Epithelial cell of proximal tubule (primary cell): ENCODE measurements around the gene CCDC33. TPM values are rescaled to one million over a fixed set of nuclear protein-coding genes. Genes with fewer than 3 reads are reported as not detected.

Experiments
- DNase-seq: peaks from one replicate; pipeline ENCODE4 v3.0.0-alpha.2; 2011; ENCODE audit warnings: low read depth
- H3K4me3 ChIP-seq: 2 replicates; pipeline ENCODE4 v1.5.1; 2011; ENCODE audit warnings: low read depth, mild to moderate bottlenecking, low read length
- total RNA-seq: library from RNA; depleted of rRNA; stranded (reverse); fragments of >200 nt; gene quantifications from 2 replicates; pipeline ENCODE4 v1.2.3, GENCODE V29; 2015
- TF ChIP-seq, protein P1 (sequence below): conservative IDR thresholded peaks from 2 replicates; pipeline ENCODE4 v1.5.1; 2012; ENCODE audit warnings: low read depth, mild to moderate bottlenecking, low read length

Gene CCDC33
- total RNA-seq, 1 donor from 2014 or later = 2.5 TPM

DNA sequence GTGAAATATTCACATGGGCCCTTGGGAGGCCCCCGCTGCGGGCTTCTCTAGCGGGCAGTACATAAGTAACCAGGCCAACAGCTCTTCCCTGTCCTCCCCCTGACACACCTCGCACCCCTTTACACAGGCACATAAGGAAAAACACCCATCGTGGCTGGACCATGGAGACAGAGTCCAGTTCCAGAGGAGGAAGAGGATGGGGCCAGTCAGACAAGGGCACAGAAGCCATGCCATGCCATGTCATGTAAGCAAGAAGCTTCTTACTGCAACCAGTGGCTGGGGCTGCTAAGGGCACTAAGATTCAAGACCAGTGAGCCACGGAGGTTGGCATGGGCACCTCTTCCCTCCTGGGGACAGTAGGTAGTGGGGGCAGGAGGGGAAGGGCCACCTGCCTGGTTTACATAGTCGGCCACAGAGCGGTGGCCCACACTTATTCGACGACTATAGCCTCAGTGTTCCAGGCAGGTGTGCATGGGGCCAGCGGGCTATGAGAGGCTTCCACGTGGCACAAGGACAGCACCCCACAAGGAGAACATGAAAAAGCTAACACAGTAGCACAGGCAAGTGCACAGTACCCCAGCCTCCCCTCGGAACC lies 137.0 kb downstream of the CCDC33 start:
- no peak overlapping the region for H3K4me3 ChIP-seq

DNA sequence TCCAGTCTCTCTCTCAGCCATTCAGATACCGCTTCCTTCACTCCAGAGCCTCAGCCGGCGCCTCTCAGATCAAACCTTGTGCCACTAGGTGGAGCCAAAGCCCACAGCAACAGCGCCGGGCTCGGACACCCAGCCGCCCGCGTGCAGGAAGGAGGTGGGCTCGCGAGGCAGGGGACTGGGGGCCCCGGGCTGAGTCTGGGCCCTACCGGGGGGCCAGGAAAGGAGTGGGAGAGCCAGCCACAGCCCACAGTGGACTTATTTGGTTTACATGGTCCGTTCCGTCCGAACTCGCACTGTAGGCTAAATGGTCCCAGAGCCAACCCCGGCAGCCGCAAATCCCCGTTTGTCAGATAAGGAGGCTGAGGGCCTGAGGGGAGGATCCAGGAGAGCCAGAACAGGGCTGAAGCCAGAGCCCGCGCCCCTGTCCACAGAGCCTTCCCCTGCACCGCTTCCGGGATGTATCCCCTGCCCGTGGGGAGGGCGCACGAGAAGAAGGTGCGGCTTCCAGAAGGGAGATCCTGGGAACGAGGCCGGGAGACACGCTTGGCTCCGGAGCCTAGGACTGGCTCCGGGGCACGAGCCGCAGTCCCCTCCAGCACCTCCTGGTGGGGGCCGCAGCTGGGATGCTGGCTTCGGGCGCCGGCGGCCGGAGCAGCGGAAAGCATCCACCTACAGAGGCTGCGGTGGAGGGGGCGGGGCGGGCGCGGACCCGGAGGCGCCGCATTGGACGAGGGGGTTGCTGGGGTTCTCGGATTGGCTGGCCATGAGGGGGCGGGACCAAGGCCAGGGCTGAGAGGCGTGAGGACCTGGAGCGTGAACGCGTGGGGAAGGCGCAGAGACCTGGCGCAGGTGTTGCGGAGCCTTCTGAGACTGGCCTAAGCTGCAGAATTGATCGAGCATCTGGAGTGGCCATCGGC lies 137.9 kb downstream of the CCDC33 start:
- TF ChIP-seq, protein P1, sequence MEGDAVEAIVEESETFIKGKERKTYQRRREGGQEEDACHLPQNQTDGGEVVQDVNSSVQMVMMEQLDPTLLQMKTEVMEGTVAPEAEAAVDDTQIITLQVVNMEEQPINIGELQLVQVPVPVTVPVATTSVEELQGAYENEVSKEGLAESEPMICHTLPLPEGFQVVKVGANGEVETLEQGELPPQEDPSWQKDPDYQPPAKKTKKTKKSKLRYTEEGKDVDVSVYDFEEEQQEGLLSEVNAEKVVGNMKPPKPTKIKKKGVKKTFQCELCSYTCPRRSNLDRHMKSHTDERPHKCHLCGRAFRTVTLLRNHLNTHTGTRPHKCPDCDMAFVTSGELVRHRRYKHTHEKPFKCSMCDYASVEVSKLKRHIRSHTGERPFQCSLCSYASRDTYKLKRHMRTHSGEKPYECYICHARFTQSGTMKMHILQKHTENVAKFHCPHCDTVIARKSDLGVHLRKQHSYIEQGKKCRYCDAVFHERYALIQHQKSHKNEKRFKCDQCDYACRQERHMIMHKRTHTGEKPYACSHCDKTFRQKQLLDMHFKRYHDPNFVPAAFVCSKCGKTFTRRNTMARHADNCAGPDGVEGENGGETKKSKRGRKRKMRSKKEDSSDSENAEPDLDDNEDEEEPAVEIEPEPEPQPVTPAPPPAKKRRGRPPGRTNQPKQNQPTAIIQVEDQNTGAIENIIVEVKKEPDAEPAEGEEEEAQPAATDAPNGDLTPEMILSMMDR = peak; percentile 86
- no peak for DNase-seq

More for the DNA sequence above, 137.0 kb downstream of the CCDC33 start:
- TF ChIP-seq, protein P1 = no peak
- no peak for DNase-seq

DNA sequence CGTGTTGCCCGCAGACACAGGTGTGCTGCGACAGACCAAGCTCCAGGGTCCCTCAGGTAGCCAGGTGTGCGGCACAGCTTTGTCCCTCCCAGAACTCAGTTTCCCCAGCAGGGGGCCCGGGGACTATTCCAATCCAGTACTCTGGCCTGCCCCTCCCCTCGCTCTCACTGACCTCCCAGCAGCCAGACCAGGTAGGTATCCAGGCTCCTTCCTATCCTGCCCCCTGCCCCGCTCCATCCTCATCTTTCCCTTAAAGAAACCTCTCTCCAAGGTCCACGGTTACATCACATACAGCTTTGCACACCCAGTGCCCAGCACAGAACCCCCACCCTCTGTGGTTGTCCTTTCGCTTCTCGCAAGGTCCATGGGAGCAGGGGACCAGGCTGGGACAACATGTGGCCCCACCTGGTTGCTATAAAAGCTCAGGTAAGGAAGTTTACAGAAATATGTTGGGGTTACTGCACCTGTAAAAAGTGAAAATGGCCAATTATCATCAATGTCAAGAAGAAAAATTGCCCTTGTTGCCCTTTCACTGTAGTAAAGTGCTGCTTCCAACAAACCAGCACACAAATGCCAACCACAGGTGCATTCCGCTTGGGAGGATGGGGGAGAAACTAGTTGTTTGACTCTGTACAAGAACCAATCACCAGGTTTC lies 138.6 kb downstream of the CCDC33 start:
- H3K4me3 ChIP-seq = peak overlapping the region; percentile 68
- DNase-seq = no peak
- TF ChIP-seq, protein P1 = no peak

More for the DNA sequence above, 137.9 kb downstream of the CCDC33 start:
- H3K4me3 ChIP-seq = peak overlapping the region; percentile 68

DNA sequence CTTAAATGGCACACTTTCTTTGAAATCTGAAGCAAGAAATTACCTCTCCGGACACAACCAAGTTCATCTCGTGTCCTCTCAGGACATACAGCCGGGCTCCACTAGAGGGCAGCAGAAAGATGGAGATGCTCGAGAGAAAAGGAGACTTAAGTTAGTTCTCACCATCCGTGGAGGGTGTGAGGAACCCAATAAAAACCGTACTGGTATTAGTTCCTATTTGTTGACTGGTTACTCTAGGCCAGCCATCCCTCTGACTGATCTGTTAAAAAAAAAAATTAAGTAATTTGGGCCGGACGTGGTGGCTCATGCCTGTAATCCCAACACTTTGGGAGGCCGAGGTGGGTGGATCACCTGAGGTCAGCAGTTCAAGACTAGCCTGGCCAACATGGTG lies 139.2 kb downstream of the CCDC33 start:
- no peak for DNase-seq
- TF ChIP-seq, protein P1 = peak; percentile 96
- no peak overlapping the region for H3K4me3 ChIP-seq

DNA sequence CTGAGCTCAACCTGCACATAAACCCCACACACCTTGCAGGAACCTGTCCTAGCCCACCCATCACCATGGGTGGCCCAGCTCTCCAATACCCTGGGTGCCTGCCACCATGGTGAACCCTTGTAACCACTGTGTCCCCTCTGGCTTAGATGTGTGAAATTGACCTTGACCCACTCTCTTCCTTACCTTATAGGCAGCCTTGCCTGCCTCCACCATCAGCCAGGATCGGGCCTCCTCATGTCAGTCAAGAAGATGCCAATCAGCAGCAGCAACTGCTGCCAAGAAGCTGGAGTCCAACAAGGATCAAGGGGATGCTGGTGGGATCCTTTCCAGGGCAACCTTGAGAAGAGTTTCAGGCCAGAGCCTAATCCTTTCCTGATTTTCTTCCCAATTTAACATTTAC lies 140.1 kb downstream of the CCDC33 start:
- TF ChIP-seq, protein P1 = no peak
- no peak for DNase-seq
- no peak overlapping the region for H3K4me3 ChIP-seq

DNA sequence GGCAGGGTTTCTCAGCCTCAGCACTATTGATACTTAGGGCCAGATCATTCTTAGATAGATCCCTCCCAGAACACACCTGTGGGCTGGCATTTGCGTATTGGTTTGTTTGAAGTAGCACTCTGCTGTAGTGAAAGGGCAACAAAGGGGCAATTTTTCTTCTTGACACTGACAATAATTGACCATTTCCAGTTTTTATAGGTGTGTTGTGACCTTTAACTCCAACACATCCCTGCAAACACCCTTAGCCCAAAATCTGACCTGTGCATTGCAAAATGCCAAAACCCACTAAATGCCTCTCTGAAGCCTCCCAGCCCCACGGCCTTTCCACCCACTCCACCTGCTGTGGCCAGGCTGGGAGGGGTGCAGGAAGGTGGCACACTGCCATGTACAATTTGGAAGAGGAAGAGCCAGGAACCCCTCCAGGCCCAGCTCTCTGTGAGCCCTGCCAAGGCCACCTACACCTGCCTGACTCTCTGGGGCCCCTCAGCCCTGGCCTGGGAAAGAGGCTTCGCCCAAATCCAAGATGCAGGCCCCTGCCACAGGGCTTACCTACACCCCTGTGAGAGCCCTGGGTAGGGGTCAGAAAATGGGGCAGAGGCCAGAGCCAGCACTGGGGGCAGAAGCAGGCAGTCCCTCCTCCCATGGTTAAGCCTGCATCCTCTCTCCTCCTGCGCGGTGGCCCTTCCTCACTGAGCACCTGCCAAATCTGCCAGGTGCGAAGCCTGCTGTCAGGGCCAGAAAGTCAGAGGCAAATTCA lies 140.9 kb downstream of the CCDC33 start:
- TF ChIP-seq, protein P1 = no peak
- DNase-seq = no peak
- H3K4me3 ChIP-seq = no peak overlapping the region
